NCI-H146 treated with DMSO at 0.1 percent for 48 hours (cell line): ENCODE measurements around the gene CHST8.
"Not testable (repeated sequence)": the region's sequence is repeated elsewhere in the genome, so short reads cannot be mapped to it uniquely, and the experiment has no call there.

Experiments used
- DNase-seq: peaks from one replicate; lab custom pipeline; 2025; ENCODE audit not compliant: unreplicated experiment; lab: John Stamatoyannopoulos, UW

The CHST8 gene

GRCh38 chr19:33618363-33618762 lies 3.4 kb upstream of the CHST8 start:
- DNase-seq = not testable (repeated sequence)

GRCh38 chr19:33618884-33619283 lies 2.9 kb upstream of the CHST8 start:
- no peak for DNase-seq

- DNase-seq = no peak
Observed at GRCh38 chr19:33620611-33621010, 1.1 kb upstream of the CHST8 start.

GRCh38 chr19:33621065-33621785 lies 528 bp upstream of the CHST8 start:
- no peak for DNase-seq

GRCh38 chr19:33622505-33622808 lies 704 bp downstream of the CHST8 start:
- DNase-seq = no peak

- DNase-seq = no peak
Observed at GRCh38 chr19:33622809-33623511, 1.2 kb downstream of the CHST8 start.

GRCh38 chr19:33624586-33624985 lies 2.8 kb downstream of the CHST8 start:
- DNase-seq = no peak

GRCh38 chr19:33627526-33627925 lies 5.8 kb downstream of the CHST8 start:
- no peak for DNase-seq

- DNase-seq = no peak
Observed at GRCh38 chr19:33627962-33628839, 6.4 kb downstream of the CHST8 start.

GRCh38 chr19:33628921-33629825 lies 7.4 kb downstream of the CHST8 start:
- DNase-seq = no peak

- DNase-seq = no peak
Observed at GRCh38 chr19:33629826-33630375, 8.1 kb downstream of the CHST8 start.

- no peak for DNase-seq
Observed at GRCh38 chr19:33630880-33631608, 9.3 kb downstream of the CHST8 start.

GRCh38 chr19:33631609-33631973 lies 9.8 kb downstream of the CHST8 start:
- DNase-seq = no peak

- DNase-seq = no peak
Observed at GRCh38 chr19:33634361-33635091, 12.8 kb downstream of the CHST8 start.

GRCh38 chr19:33638167-33639034 lies 16.6 kb downstream of the CHST8 start:
- DNase-seq = no peak

- peak; percentile 18 for DNase-seq
Observed at GRCh38 chr19:33639035-33639681, 17.4 kb downstream of the CHST8 start.

- no peak for DNase-seq
Observed at GRCh38 chr19:33640773-33641172, 19.0 kb downstream of the CHST8 start.

GRCh38 chr19:33641261-33641660 lies 19.5 kb downstream of the CHST8 start:
- DNase-seq = no peak
